ENCODE data around the gene GAGE12E.
"Not testable (repeated sequence)": the region's sequence is repeated elsewhere in the genome, so short reads cannot be mapped to it uniquely, and the experiment has no call there.

Gene GAGE12E, protein sequence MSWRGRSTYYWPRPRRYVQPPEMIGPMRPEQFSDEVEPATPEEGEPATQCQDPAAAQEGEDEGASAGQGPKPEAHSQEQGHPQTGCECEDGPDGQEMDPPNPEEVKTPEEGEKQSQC

DNA sequence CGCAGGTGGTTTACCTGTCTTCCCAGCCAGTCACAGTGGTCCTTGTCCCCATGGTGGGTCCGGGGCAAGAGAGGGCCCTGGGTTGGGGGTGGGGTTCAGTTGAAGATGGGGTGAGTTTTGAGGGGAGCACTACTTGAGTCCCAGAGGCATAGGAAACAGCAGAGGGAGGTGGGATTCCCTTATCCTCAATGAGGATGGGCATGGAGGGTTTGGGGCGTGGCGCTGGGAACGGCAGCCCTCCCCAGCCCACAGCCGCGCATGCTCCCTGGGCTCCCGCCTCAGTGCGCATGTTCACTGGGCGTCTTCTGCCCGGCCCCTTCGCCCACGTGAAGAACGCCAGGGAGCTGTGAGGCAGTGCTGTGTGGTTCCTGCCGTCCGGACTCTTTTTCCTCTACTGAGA is at the start of gene GAGE12E:
GAGE12E (plus strand) TSS at position 301 of the 400 bp plus-strand sequence. CDS start 1,155 bp downstream, outside the sequence.
- H3K4me3 ChIP-seq (ENCODE audit: low read depth, low read length); DNase-seq (ENCODE audit: low read depth, low spot score); POLR2A ChIA-PET; CTCF ChIA-PET: not testable (repeated sequence)

DNA sequence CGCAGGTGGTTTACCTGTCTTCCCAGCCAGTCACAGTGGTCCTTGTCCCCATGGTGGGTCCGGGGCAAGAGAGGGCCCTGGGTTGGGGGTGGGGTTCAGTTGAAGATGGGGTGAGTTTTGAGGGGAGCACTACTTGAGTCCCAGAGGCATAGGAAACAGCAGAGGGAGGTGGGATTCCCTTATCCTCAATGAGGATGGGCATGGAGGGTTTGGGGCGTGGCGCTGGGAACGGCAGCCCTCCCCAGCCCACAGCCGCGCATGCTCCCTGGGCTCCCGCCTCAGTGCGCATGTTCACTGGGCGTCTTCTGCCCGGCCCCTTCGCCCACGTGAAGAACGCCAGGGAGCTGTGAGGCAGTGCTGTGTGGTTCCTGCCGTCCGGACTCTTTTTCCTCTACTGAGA is 19.2 kb upstream of the GAGE12E start, which contains the start of gene GAGE12C:
GAGE12C (plus strand) TSS at position 301 of the 400 bp plus-strand sequence. CDS start 1,155 bp downstream, outside the sequence.
- H3K4me3 ChIP-seq (ENCODE audit: low read depth, low read length); POLR2A ChIA-PET; DNase-seq (ENCODE audit: low read depth, low spot score); CTCF ChIA-PET: not testable (repeated sequence)

DNA sequence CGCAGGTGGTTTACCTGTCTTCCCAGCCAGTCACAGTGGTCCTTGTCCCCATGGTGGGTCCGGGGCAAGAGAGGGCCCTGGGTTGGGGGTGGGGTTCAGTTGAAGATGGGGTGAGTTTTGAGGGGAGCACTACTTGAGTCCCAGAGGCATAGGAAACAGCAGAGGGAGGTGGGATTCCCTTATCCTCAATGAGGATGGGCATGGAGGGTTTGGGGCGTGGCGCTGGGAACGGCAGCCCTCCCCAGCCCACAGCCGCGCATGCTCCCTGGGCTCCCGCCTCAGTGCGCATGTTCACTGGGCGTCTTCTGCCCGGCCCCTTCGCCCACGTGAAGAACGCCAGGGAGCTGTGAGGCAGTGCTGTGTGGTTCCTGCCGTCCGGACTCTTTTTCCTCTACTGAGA is 9.7 kb upstream of the GAGE12E start, which contains the start of gene GAGE12D:
GAGE12D (plus strand) TSS at position 301 of the 400 bp plus-strand sequence. CDS start 1,155 bp downstream, outside the sequence.
- CTCF ChIA-PET; DNase-seq (ENCODE audit: low read depth, low spot score); H3K4me3 ChIP-seq (ENCODE audit: low read depth, low read length); POLR2A ChIA-PET: not testable (repeated sequence)

DNA sequence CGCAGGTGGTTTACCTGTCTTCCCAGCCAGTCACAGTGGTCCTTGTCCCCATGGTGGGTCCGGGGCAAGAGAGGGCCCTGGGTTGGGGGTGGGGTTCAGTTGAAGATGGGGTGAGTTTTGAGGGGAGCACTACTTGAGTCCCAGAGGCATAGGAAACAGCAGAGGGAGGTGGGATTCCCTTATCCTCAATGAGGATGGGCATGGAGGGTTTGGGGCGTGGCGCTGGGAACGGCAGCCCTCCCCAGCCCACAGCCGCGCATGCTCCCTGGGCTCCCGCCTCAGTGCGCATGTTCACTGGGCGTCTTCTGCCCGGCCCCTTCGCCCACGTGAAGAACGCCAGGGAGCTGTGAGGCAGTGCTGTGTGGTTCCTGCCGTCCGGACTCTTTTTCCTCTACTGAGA is 9.5 kb downstream of the GAGE12E start, which contains the start of gene GAGE12F:
GAGE12F (plus strand) TSS at position 301 of the 400 bp plus-strand sequence. CDS start 1,155 bp downstream, outside the sequence.
- CTCF ChIA-PET; DNase-seq (ENCODE audit: low read depth, low spot score); POLR2A ChIA-PET; H3K4me3 ChIP-seq (ENCODE audit: low read depth, low read length): not testable (repeated sequence)

DNA sequence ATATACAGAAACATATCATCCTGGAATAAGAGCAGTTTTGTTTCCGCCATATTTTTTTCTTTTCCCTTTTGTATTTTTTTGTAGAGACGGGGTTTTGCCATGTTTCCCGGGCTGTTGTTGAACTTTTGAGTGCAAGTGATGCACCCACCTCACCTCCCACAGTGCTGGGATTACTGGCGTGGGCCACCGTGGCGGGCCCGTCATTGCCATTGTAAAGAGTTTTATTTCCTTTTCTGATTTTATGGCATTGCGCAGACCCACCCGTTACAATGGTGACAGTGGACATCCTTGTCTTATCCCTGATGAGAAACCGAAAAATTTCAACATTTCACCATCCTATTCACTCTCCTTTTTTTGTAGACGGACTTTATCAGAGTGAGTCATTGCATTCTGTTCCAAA is 17.6 kb downstream of the GAGE12E start:
- CTCF ChIA-PET; H3K4me3 ChIP-seq (ENCODE audit: low read depth, low read length); POLR2A ChIA-PET; DNase-seq (ENCODE audit: low read depth, low spot score): not testable (repeated sequence)

DNA sequence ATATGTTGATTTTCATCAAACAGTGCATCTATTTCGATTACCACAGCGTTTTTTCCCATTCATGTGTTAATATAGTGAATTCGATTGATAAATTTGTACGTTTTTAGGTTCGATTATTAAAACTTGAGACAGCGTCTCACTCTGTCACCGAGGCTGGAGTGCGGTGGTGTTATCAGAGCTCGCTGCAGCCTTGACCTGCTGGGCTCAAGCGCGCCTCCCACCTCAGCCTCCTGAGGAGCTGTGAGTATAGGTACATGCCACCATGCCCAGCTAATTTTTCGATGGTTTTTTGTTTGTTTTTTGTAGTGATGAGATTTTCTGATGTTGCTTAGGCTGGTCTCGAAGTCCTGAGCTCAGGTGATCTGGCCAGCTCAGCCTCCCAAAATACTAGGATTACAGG is 18.1 kb downstream of the GAGE12E start:
- H3K4me3 ChIP-seq (ENCODE audit: low read depth, low read length); DNase-seq (ENCODE audit: low read depth, low spot score); POLR2A ChIA-PET; CTCF ChIA-PET: not testable (repeated sequence)

DNA sequence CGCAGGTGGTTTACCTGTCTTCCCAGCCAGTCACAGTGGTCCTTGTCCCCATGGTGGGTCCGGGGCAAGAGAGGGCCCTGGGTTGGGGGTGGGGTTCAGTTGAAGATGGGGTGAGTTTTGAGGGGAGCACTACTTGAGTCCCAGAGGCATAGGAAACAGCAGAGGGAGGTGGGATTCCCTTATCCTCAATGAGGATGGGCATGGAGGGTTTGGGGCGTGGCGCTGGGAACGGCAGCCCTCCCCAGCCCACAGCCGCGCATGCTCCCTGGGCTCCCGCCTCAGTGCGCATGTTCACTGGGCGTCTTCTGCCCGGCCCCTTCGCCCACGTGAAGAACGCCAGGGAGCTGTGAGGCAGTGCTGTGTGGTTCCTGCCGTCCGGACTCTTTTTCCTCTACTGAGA is 19.0 kb downstream of the GAGE12E start, which contains the start of gene GAGE12G:
GAGE12G (plus strand) TSS at position 301 of the 400 bp plus-strand sequence. CDS start 1,155 bp downstream, outside the sequence.
- DNase-seq (ENCODE audit: low read depth, low spot score); CTCF ChIA-PET; POLR2A ChIA-PET; H3K4me3 ChIP-seq (ENCODE audit: low read depth, low read length): not testable (repeated sequence)

DNA sequence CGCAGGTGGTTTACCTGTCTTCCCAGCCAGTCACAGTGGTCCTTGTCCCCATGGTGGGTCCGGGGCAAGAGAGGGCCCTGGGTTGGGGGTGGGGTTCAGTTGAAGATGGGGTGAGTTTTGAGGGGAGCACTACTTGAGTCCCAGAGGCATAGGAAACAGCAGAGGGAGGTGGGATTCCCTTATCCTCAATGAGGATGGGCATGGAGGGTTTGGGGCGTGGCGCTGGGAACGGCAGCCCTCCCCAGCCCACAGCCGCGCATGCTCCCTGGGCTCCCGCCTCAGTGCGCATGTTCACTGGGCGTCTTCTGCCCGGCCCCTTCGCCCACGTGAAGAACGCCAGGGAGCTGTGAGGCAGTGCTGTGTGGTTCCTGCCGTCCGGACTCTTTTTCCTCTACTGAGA is 28.6 kb downstream of the GAGE12E start, which contains the start of gene GAGE12H:
GAGE12H (plus strand) TSS at position 301 of the 400 bp plus-strand sequence. CDS start 1,155 bp downstream, outside the sequence.
- CTCF ChIA-PET; DNase-seq (ENCODE audit: low read depth, low spot score); POLR2A ChIA-PET; H3K4me3 ChIP-seq (ENCODE audit: low read depth, low read length): not testable (repeated sequence)

DNA sequence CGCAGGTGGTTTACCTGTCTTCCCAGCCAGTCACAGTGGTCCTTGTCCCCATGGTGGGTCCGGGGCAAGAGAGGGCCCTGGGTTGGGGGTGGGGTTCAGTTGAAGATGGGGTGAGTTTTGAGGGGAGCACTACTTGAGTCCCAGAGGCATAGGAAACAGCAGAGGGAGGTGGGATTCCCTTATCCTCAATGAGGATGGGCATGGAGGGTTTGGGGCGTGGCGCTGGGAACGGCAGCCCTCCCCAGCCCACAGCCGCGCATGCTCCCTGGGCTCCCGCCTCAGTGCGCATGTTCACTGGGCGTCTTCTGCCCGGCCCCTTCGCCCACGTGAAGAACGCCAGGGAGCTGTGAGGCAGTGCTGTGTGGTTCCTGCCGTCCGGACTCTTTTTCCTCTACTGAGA is 38.1 kb downstream of the GAGE12E start, which contains the start of gene GAGE2A:
GAGE2A (plus strand) TSS at position 301 of the 400 bp plus-strand sequence. CDS start 1,155 bp downstream, outside the sequence.
- CTCF ChIA-PET; H3K4me3 ChIP-seq (ENCODE audit: low read depth, low read length); DNase-seq (ENCODE audit: low read depth, low spot score); POLR2A ChIA-PET: not testable (repeated sequence)

DNA sequence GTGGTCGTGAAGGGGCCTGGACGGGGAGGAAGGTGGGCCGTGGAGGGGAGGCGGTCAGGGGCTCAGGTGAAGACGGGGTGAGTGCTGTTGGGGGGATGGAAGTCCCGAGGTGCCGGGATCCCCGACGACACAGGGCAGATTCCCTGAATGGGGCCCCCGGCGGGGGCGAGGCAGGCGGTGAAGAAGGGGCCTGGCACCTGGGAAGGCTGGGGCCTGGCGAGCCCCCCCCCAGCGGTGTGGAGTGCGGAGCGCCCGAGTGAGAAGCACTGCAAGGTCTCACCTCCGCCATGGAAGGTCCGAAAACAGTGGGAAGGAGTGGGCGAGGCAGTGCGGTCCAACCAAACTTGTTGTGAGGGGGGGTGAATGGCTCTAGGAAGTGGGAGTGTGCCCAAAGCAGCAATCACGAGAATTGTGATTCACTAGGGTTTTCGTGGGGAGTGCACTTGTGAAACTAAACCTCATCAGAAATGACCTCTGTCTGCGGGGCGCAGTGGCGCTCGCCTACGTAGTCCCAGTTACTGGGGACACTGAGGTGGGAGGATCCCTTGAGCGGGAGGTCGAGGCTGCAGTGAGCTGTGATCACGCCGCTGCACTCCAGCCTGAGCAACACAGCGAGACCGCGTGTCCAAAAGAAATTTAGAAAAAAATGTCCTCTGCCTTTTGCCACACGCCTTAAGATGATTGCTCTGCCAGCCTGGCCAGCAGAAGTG is 38.8 kb downstream of the GAGE12E start:
- POLR2A ChIA-PET; CTCF ChIA-PET; H3K4me3 ChIP-seq (ENCODE audit: low read depth, low read length); DNase-seq (ENCODE audit: low read depth, low spot score): not testable (repeated sequence)

DNA sequence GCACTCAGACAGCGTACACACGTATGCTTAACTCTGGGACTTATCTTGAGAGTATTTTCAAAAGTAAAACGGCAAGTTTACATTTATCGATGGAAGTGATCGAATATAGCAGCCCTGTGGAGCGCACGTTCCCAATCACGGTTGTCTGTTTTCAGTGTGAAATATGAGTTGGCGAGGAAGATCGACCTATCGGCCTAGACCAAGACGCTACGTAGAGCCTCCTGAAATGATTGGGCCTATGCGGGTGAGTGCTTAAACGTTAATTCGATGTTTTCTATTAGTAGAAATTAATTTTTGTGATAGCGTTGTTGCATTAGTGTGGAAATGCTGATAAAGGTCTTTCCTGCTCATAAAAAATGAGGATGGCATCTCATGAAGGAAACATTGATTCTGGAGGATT is 39.4 kb downstream of the GAGE12E start:
- POLR2A ChIA-PET; H3K4me3 ChIP-seq (ENCODE audit: low read depth, low read length); CTCF ChIA-PET; DNase-seq (ENCODE audit: low read depth, low spot score): not testable (repeated sequence)

DNA sequence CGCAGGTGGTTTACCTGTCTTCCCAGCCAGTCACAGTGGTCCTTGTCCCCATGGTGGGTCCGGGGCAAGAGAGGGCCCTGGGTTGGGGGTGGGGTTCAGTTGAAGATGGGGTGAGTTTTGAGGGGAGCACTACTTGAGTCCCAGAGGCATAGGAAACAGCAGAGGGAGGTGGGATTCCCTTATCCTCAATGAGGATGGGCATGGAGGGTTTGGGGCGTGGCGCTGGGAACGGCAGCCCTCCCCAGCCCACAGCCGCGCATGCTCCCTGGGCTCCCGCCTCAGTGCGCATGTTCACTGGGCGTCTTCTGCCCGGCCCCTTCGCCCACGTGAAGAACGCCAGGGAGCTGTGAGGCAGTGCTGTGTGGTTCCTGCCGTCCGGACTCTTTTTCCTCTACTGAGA is 47.6 kb downstream of the GAGE12E start, which contains the start of gene GAGE1:
GAGE1 (plus strand) TSS at position 301 of the 400 bp plus-strand sequence. CDS start 1,155 bp downstream, outside the sequence.
- CTCF ChIA-PET = not testable (repeated sequence)

More for the DNA sequence above, 47.6 kb downstream of the GAGE12E start, which contains the start of gene GAGE1:
- H3K4me3 ChIP-seq (ENCODE audit: low read depth, low read length); POLR2A ChIA-PET; DNase-seq (ENCODE audit: low read depth, low spot score): not testable (repeated sequence)
